Parathyroid adenoma (tissue), 2 donors: ENCODE results near the gene FAM83E.

ENCODE experiments used
- H2AFZ ChIP-seq: fragments of 300-600 bp; sonication (generic); one replicate; pipeline ENCODE4 v1.7.0; 2017; ENCODE audit warnings: antibody characterized with exemption, mild to moderate bottlenecking
- H3K27ac ChIP-seq: fragments of 300-600 bp; sonication (generic); one replicate; pipeline ENCODE4 v1.7.0; 2017
- H3K27me3 ChIP-seq: fragments of 300-600 bp; sonication (generic); one replicate; pipeline ENCODE4 v1.7.0; 2017; ENCODE audit warnings: low read length; ENCODE audit not compliant: control insufficient read depth, insufficient read depth
- H3K36me3 ChIP-seq: fragments of 300-600 bp; sonication (generic); one replicate; pipeline ENCODE4 v1.7.0; 2017; ENCODE audit warnings: low read length; ENCODE audit not compliant: control insufficient read depth, insufficient read depth
- H3K4me1 ChIP-seq: fragments of 300-600 bp; sonication (generic); one replicate; pipeline ENCODE4 v1.7.0; 2017; ENCODE audit warnings: control low read depth
- H3K4me2 ChIP-seq: fragments of 300-600 bp; sonication (generic); one replicate; pipeline ENCODE4 v1.7.0; 2017; ENCODE audit warnings: low read length
- H3K4me3 ChIP-seq: fragments of 300-600 bp; sonication (generic); one replicate; pipeline ENCODE4 v1.7.0; 2017; ENCODE audit warnings: low read depth, low read length
- H3K79me2 ChIP-seq: fragments of 300-600 bp; sonication (generic); one replicate; pipeline ENCODE4 v1.7.0; 2017; ENCODE audit warnings: control low read depth
- H3K9ac ChIP-seq: fragments of 300-600 bp; sonication (generic); one replicate; pipeline ENCODE4 v1.7.0; 2017; ENCODE audit warnings: mild to moderate bottlenecking
- H3K9me3 ChIP-seq: fragments of 300-600 bp; sonication (generic); one replicate; pipeline ENCODE4 v1.7.0; 2017; ENCODE audit warnings: low read length; ENCODE audit not compliant: control insufficient read depth
- CTCF ChIP-seq: fragments of 300-600 bp; sonication (generic); IDR thresholded peaks from one replicate; pipeline ENCODE4 v1.7.0; 2017; ENCODE audit warnings: antibody characterized with exemption, mild to moderate bottlenecking
- donor health status: primary hyperparathyroidism.

Gene FAM83E

GRCh38 chr19:48629599-48630295 lies 14.9 kb upstream of the FAM83E start:
- Histone ChIP-seq H3K9ac (no peak overlapping the region), H3K9me3 (no peaks in the 10 kb centered on the region), H3K4me3 (no peak overlapping the region), H3K36me3 (no peaks in the 10 kb centered on the region), H3K4me2 (no peak overlapping the region), H3K4me1 (peaks cover 40% of the 10 kb centered on the region), H2AFZ (no peak overlapping the region), H3K79me2 (no peaks in the 10 kb centered on the region), H3K27ac (no peak overlapping the region), H3K27me3 (no peaks in the 10 kb centered on the region)
- no peak for TF ChIP-seq CTCF

DNA sequence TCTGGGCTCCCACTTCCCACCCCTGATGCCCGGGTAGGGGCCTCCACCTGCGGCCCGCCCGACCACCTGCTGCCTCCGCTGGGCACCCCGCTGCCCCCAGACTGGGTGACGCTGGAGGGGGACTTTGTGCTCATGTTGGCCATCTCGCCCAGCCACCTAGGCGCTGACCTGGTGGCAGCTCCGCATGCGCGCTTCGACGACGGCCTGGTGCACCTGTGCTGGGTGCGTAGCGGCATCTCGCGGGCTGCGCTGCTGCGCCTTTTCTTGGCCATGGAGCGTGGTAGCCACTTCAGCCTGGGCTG lies 14.4 kb upstream of the FAM83E start:
- H3K4me3 ChIP-seq = no peak overlapping the region
- no peaks in the 10 kb centered on the region for H3K9me3 ChIP-seq
- H3K27ac ChIP-seq = no peak overlapping the region
- H3K36me3 ChIP-seq = no peaks in the 10 kb centered on the region
- TF ChIP-seq CTCF = no peak
- H3K27me3 ChIP-seq = no peaks in the 10 kb centered on the region
- peaks cover 39% of the 10 kb centered on the region for H3K4me1 ChIP-seq
- no peak overlapping the region for H3K9ac ChIP-seq
- no peaks in the 10 kb centered on the region for H3K79me2 ChIP-seq
- H3K4me2 ChIP-seq = no peak overlapping the region
- no peak overlapping the region for H2AFZ ChIP-seq

- H3K79me2 ChIP-seq = no peaks in the 10 kb centered on the region
- peaks cover 34% of the 10 kb centered on the region for H3K4me1 ChIP-seq
- no peaks in the 10 kb centered on the region for H3K9me3 ChIP-seq
- H3K4me2 ChIP-seq = no peak overlapping the region
- H3K36me3 ChIP-seq = no peaks in the 10 kb centered on the region
- no peaks in the 10 kb centered on the region for H3K27me3 ChIP-seq
- TF ChIP-seq CTCF = no peak
- H3K27ac ChIP-seq = no peak overlapping the region
- no peak overlapping the region for H3K4me3 ChIP-seq
- no peak overlapping the region for H3K9ac ChIP-seq
- no peak overlapping the region for H2AFZ ChIP-seq
Observed at GRCh38 chr19:48628486-48629296, 13.8 kb upstream of the FAM83E start.

DNA sequence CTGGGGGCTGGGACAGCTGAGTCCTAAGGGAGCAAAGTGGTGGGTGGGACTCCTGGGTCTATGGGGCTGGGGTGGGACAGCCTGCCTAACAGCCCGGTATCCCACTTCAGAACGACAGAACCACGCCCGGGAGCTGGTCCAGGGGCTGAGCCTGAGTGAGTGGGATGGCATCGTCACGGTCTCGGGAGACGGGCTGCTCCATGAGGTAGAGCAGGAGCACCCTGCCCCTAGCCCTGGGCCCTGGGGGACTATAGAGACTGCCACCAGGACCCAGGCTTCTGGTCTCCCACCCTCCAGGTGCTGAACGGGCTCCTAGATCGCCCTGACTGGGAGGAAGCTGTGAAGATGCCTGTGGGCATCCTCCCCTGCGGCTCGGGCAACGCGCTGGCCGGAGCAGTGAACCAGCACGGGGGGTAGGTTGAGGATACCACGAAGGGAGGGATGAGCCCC lies 13.0 kb upstream of the FAM83E start:
- Histone ChIP-seq H3K27ac (no peak overlapping the region), H3K27me3 (no peaks in the 10 kb centered on the region), H3K79me2 (no peaks in the 10 kb centered on the region), H3K4me2 (no peak overlapping the region), H3K4me3 (no peak overlapping the region), H3K36me3 (no peaks in the 10 kb centered on the region), H2AFZ (no peak overlapping the region), H3K9me3 (no peaks in the 10 kb centered on the region), H3K9ac (no peak overlapping the region), H3K4me1 (peaks cover 32% of the 10 kb centered on the region)
- no peak for TF ChIP-seq CTCF
